CD4-positive, CD25-positive, alpha-beta regulatory T cell (primary cell): ENCODE data around the gene PJA2. TPM values are rescaled to one million over a fixed set of nuclear protein-coding genes. Genes with fewer than 3 reads are reported as not detected.

Experiments used
- ATAC-seq, 2 donors: fragments of 150-1000 bp; cut with Tn5 transposase; one replicate each; pipeline ENCODE4 v1.10.0; 2021; ENCODE audit warnings: low read depth in 2 of 2, moderate number of reproducible peaks in 2 of 2, moderate library complexity in 1 of 2
- DNase-seq, 3 donors: peaks; one replicate each; pipeline versions ENCODE4 v3.0.0 to v3.0.0-alpha.2; 2012 to 2022; ENCODE audit warnings: mixed read lengths in 1 of 3
- H3K27ac ChIP-seq: one replicate; pipeline ENCODE4 v1.7.0; 2013; ENCODE audit warnings: mild to moderate bottlenecking, low read length; ENCODE audit not compliant: insufficient read depth, poor library complexity, severe bottlenecking
- H3K27me3 ChIP-seq: one replicate; pipeline ENCODE4 v1.7.0; 2013; ENCODE audit warnings: low read length; ENCODE audit not compliant: control insufficient read depth, insufficient read depth
- H3K36me3 ChIP-seq: one replicate; pipeline ENCODE4 v1.7.0; 2013; ENCODE audit warnings: mild to moderate bottlenecking, low read length, moderate library complexity; ENCODE audit not compliant: control insufficient read depth, insufficient read depth
- H3K4me1 ChIP-seq: 2 replicates; pipeline ENCODE4 v1.7.0; 2013; ENCODE audit warnings: mild to moderate bottlenecking, low read length; ENCODE audit not compliant: insufficient read depth, control insufficient read depth, poor library complexity, severe bottlenecking
- H3K4me3 ChIP-seq: one replicate; pipeline ENCODE4 v1.7.0; 2013; ENCODE audit warnings: low read depth, mild to moderate bottlenecking, low read length, moderate library complexity
- H3K9me3 ChIP-seq, 2 experiments: 1 replicate in 1 of 2; 2 replicates in 1 of 2; pipeline ENCODE4 v1.7.0; 2013; ENCODE audit warnings: low read length in 2 of 2, mild to moderate bottlenecking in 1 of 2, moderate library complexity in 1 of 2; ENCODE audit not compliant: control insufficient read depth in 2 of 2
- H3K27ac Mint-ChIP-seq, 3 donors: one replicate each; pipeline ENCODE4 v1.8.0; 2020 to 2022; ENCODE audit warnings: mild to moderate bottlenecking in 3 of 3, mixed read lengths in 3 of 3, moderate library complexity in 2 of 3
- H3K27me3 Mint-ChIP-seq: one replicate; pipeline ENCODE4 v1.8.0; 2022; ENCODE audit warnings: mild to moderate bottlenecking, mixed read lengths
- H3K36me3 Mint-ChIP-seq: one replicate; pipeline ENCODE4 v1.8.0; 2020; ENCODE audit warnings: mixed read lengths
- H3K4me1 Mint-ChIP-seq, 4 donors: one replicate each; pipeline ENCODE4 v1.8.0; 2020 to 2022; ENCODE audit warnings: mixed read lengths in 4 of 4, mild to moderate bottlenecking in 1 of 4
- H3K4me3 Mint-ChIP-seq, 4 donors: one replicate each; pipeline ENCODE4 v1.8.0; 2020 to 2022; ENCODE audit warnings: mild to moderate bottlenecking in 4 of 4, mixed read lengths in 4 of 4, moderate library complexity in 3 of 4
- H3K9me3 Mint-ChIP-seq, 7 donors: one replicate each; pipeline ENCODE4 v1.8.0; 2020 to 2022; ENCODE audit warnings: mixed read lengths in 7 of 7, mild to moderate bottlenecking in 3 of 7, moderate library complexity in 2 of 7
- polyA plus RNA-seq, 4 donors: library from polyadenylated mRNA; unstranded; fragments of 300-500 nt; fragmentation: Illumina TruSeq; gene quantifications; one replicate each; pipeline ENCODE4 v1.2.3, GENCODE V29; 2021
- total RNA-seq: library from RNA; stranded (reverse); gene quantifications from one replicate; pipeline ENCODE4 v1.2.3, GENCODE V29; 2022

The PJA2 gene
- total and polyA plus RNA-seq, 5 donors from 2014 or later: 56.5 to 73.7 (median 63.7) TPM

DNA sequence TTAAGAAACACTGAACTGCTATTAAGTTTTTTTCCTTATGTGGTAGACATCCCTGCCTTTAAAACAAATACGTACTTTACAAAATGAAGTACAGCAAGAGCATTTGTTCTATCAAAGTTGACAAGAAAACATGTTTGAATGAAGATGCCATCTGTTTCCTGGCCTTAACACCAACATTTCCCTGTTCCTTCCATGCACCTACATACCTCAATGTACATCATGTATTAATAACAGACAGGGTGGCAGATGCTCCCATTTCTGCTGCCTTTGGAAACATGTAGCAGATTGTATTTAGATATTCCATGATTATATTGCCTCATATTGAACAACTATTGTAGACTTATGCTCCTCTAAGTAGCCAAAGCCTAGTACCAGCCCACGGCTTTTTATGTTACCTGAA lies 104.4 kb downstream of the PJA2 start:
- DNase-seq (no peak), ATAC-seq (no peak)
- H3K36me3 ChIP-seq: no peaks in the 10 kb centered on the region
- H3K36me3 Mint-ChIP-seq: no peaks in the 10 kb centered on the region
- no peak overlapping the region for H3K4me3 Mint-ChIP-seq
- H3K4me3 ChIP-seq: no peak overlapping the region
- H3K9me3 Mint-ChIP-seq: no peaks in the 10 kb centered on the region
- H3K27me3 ChIP-seq: no peaks in the 10 kb centered on the region
- H3K27ac Mint-ChIP-seq: no peak overlapping the region
- H3K4me1 ChIP-seq: no peaks in the 10 kb centered on the region
- no peaks in the 10 kb centered on the region for H3K4me1 Mint-ChIP-seq
- H3K27me3 Mint-ChIP-seq: no peaks in the 10 kb centered on the region
- no peaks in the 10 kb centered on the region for H3K9me3 ChIP-seq
- H3K27ac ChIP-seq: no peak overlapping the region

DNA sequence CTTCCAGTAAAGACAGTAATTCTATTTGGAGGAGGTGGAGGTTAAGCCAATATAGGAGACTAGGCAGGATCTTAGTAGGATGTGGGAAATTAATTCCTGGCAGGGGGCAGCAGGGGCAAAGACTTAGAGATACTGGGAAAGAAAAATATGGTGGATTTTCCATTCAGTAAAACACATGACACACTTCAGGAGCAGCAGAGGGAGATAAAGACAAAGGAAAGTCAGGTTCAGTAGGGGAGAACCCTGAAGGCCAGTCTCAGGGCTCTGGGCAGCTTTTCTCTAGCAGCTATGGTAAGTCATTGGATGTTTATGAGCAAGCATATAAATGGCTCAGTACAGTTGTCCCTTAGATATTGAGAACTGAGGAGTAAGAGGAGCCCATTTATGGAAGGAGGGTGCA lies 105.5 kb downstream of the PJA2 start:
- no peaks in the 10 kb centered on the region for H3K9me3 ChIP-seq
- Mint-ChIP-seq H3K4me3 (no peak overlapping the region), H3K27ac (no peak overlapping the region), H3K9me3 (no peaks in the 10 kb centered on the region), H3K4me1 (no peaks in the 10 kb centered on the region), H3K36me3 (no peaks in the 10 kb centered on the region), H3K27me3 (no peaks in the 10 kb centered on the region)
- DNase-seq: no peak
- ATAC-seq: no peak
- no peaks in the 10 kb centered on the region for H3K27me3 ChIP-seq
- H3K36me3 ChIP-seq: no peaks in the 10 kb centered on the region
- H3K27ac ChIP-seq: no peak overlapping the region
- no peak overlapping the region for H3K4me3 ChIP-seq
- no peaks in the 10 kb centered on the region for H3K4me1 ChIP-seq

DNA sequence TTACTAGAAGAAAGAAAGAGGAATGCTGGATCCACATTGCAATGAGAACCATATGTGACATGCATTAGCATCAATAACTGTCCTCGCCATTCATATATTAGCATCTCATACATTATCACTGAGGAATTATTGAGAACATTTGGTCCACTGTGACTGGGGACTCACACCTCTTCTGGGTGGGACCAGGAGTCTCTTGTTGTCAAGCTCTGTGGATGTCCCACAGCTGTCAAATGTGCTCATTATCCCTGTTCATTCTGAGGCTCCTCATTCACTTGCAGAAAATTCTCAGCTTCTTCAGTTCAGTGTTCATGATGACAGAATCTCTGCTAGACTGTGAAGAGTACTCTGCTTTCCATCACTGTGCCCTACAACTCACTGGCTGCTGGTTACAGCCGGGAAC lies 109.4 kb downstream of the PJA2 start:
- H3K36me3 ChIP-seq: no peaks in the 10 kb centered on the region
- no peaks in the 10 kb centered on the region for H3K27me3 ChIP-seq
- H3K27ac ChIP-seq: no peak overlapping the region
- H3K4me3 ChIP-seq: no peak overlapping the region
- ATAC-seq: no peak
- no peaks in the 10 kb centered on the region for H3K4me1 ChIP-seq
- H3K4me1 Mint-ChIP-seq: no peaks in the 10 kb centered on the region
- H3K27me3 Mint-ChIP-seq: no peaks in the 10 kb centered on the region
- no peak for DNase-seq
- H3K4me3 Mint-ChIP-seq: no peak overlapping the region
- no peak overlapping the region for H3K27ac Mint-ChIP-seq
- peaks cover under 1% of the 10 kb centered on the region for H3K36me3 Mint-ChIP-seq
- H3K9me3 Mint-ChIP-seq: peaks cover 0 to 2% (median 0%) of the 10 kb centered on the region in 7 donors
- no peaks in the 10 kb centered on the region for H3K9me3 ChIP-seq

DNA sequence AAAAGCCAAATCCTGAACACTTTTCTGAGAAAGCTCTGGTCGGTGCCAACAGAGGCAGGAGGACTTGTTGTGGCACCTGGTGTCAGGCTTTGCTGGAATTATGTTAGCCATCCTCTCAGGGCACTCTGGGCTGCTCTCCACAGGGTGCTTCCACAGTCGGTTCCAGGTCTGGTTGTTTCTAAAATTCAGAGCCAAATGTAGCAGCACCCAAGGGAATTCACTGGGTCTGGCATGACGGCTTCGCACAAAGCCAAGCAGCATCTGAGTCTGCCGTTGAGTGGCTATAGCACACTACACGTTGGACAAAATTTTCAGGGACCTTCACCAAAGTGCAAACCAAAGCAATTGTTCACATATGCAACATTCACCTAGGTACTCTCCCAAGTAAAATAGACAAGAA lies 110.2 kb downstream of the PJA2 start:
- H3K27me3 Mint-ChIP-seq: no peaks in the 10 kb centered on the region
- no peaks in the 10 kb centered on the region for H3K9me3 ChIP-seq
- peaks cover 0 to 2% (median 0%) of the 10 kb centered on the region in 7 donors for H3K9me3 Mint-ChIP-seq
- peaks cover 8% of the 10 kb centered on the region for H3K36me3 Mint-ChIP-seq
- no peaks in the 10 kb centered on the region for H3K36me3 ChIP-seq
- no peak overlapping the region for H3K27ac Mint-ChIP-seq
- H3K4me3 Mint-ChIP-seq: no peak overlapping the region
- H3K4me1 ChIP-seq: no peaks in the 10 kb centered on the region
- no peaks in the 10 kb centered on the region for H3K4me1 Mint-ChIP-seq
- H3K4me3 ChIP-seq: no peak overlapping the region
- H3K27ac ChIP-seq: no peak overlapping the region
- DNase-seq: no peak
- no peaks in the 10 kb centered on the region for H3K27me3 ChIP-seq
- ATAC-seq: no peak

DNA sequence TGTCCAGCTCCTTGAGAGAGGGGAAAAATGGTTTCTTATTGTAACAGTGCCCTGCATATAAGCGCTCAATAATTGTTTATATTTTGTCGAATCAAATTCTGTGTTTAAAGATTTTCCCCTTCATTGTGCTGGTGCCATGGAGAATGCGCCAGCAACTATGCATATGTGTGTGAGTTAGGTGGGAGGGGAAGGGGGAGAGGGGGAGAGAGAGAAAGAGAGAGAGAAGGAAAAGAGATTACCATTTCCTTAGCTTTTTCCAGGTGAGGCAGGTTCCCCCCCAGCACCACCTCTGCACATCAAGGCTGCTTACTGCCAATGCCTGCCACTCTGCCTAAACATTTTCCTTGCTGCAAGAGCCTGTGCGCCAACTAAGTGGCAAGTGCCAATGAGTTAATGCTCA lies 111.0 kb downstream of the PJA2 start:
- H3K4me1 Mint-ChIP-seq: no peaks in the 10 kb centered on the region
- no peaks in the 10 kb centered on the region for H3K36me3 ChIP-seq
- no peak overlapping the region for H3K27ac ChIP-seq
- DNase-seq: no peak
- H3K4me3 Mint-ChIP-seq: no peak overlapping the region
- H3K27me3 ChIP-seq: no peaks in the 10 kb centered on the region
- no peak overlapping the region for H3K27ac Mint-ChIP-seq
- no peak overlapping the region for H3K4me3 ChIP-seq
- no peaks in the 10 kb centered on the region for H3K27me3 Mint-ChIP-seq
- H3K9me3 ChIP-seq: no peaks in the 10 kb centered on the region
- H3K36me3 Mint-ChIP-seq: peaks cover 14% of the 10 kb centered on the region
- peaks cover 0 to 2% (median 1%) of the 10 kb centered on the region in 7 donors for H3K9me3 Mint-ChIP-seq
- no peak for ATAC-seq
- H3K4me1 ChIP-seq: no peaks in the 10 kb centered on the region

DNA sequence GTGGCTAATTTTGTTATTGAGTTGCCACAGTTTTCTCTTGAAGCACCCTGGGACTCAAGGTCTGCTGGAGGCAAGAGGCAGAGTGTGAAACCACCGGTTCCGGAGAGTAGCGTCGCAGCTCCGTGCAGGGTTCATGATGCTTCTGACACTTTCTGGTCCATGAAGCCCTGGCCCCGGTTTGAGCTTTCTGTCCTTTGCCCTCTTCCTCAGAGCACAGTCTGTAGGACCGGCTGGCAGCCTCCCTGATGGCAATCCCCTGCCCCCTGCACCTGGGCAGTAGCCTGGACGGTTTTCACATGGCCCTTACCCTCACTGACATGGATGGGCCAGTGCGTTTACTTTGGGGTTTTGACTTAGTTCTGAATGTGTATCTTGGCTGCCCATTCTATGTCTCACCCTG lies 111.9 kb downstream of the PJA2 start:
- no peak overlapping the region for H3K4me3 Mint-ChIP-seq

DNA sequence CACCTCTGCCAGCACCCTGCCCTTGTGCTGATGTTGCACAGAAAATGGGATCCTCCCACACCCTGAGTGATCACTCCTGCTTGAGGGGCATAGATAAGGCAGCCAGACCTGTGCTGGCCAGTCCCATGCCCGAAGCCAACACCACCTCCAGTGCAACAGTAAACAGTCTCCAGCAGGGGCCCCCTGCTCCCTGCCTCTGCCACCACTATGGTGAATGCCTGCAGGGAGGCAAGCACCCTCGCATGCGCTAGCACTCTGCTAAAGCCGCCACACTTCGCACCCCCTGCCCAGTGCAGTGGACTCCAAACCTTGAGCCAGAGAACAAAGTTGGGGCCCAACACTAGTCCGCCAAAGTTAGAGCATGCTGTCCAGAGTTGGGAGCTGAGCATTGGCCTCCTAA lies 118.7 kb downstream of the PJA2 start:
- DNase-seq: no peak
- Mint-ChIP-seq H3K9me3 (peaks cover 3 to 24% (median 12%) of the 10 kb centered on the region in 7 donors), H3K27ac (no peak overlapping the region), H3K36me3 (peaks cover 48% of the 10 kb centered on the region), H3K4me1 (no peaks in the 10 kb centered on the region), H3K4me3 (no peak overlapping the region), H3K27me3 (peaks cover 3% of the 10 kb centered on the region)
- peaks cover 9% of the 10 kb centered on the region in 2 experiments for H3K9me3 ChIP-seq
- no peaks in the 10 kb centered on the region for H3K27me3 ChIP-seq
- ATAC-seq: no peak
- no peaks in the 10 kb centered on the region for H3K4me1 ChIP-seq
- H3K4me3 ChIP-seq: no peak overlapping the region
- H3K36me3 ChIP-seq: no peaks in the 10 kb centered on the region
- H3K27ac ChIP-seq: no peak overlapping the region

More for the DNA sequence above, 111.9 kb downstream of the PJA2 start:
- DNase-seq: no peak
- no peak overlapping the region for H3K4me3 ChIP-seq
- Mint-ChIP-seq H3K36me3 (peaks cover 20% of the 10 kb centered on the region), H3K27me3 (no peaks in the 10 kb centered on the region), H3K9me3 (peaks cover 0 to 8% (median 3%) of the 10 kb centered on the region in 7 donors), H3K4me1 (no peaks in the 10 kb centered on the region), H3K27ac (no peak overlapping the region)
- no peak for ATAC-seq
- no peaks in the 10 kb centered on the region for H3K9me3 ChIP-seq
- H3K27ac ChIP-seq: no peak overlapping the region
- H3K36me3 ChIP-seq: no peaks in the 10 kb centered on the region
- H3K27me3 ChIP-seq: no peaks in the 10 kb centered on the region
- H3K4me1 ChIP-seq: no peaks in the 10 kb centered on the region

DNA sequence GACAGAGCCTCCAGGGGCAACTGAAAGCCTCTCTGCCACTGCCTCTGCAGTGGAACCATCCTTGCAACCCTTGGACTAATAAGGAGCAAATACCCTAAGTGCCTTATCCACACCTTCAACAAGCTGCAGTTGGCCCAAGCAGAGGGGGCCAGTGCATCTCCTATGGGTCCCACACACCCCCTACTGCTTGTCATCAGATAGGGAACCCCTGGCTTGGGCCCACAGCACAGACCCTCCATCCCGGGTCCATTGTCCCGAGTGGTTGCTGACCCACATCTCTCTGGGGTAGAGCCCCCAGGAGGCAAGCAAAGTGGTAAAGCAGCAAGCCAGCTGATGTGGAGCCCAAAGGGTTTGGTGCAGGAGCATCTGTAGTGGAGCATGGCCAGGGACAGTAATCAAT lies 119.5 kb downstream of the PJA2 start:
- DNase-seq: no peak
- no peak overlapping the region for H3K4me3 ChIP-seq
- no peaks in the 10 kb centered on the region for H3K27me3 ChIP-seq
- no peak overlapping the region for H3K27ac Mint-ChIP-seq
- H3K4me1 Mint-ChIP-seq: no peaks in the 10 kb centered on the region
- no peak overlapping the region for H3K27ac ChIP-seq
- H3K4me1 ChIP-seq: no peaks in the 10 kb centered on the region
- H3K9me3 Mint-ChIP-seq: peaks cover 6 to 32% (median 14%) of the 10 kb centered on the region in 7 donors
- H3K9me3 ChIP-seq: peaks cover 14 to 18% of the 10 kb centered on the region in 2 experiments
- H3K36me3 Mint-ChIP-seq: peaks cover 46% of the 10 kb centered on the region
- ATAC-seq: no peak
- peaks cover 4% of the 10 kb centered on the region for H3K27me3 Mint-ChIP-seq
- no peaks in the 10 kb centered on the region for H3K36me3 ChIP-seq
- H3K4me3 Mint-ChIP-seq: no peak overlapping the region
